Endothelial cell (in vitro differentiated cells): ENCODE data around the gene KLK13. TPM values are rescaled to one million over a fixed set of nuclear protein-coding genes. Genes with fewer than 3 reads are reported as not detected.

Source experiments
- DNase-seq: peaks from one replicate; pipeline ENCODE4 v3.0.0; 2021; ENCODE audit warnings: low spot score
- H3K27ac Mint-ChIP-seq: one replicate; pipeline ENCODE4 v1.8.0; 2021; ENCODE audit warnings: mixed read lengths, inconsistent platforms; ENCODE audit not compliant: unreplicated experiment
- H3K27me3 Mint-ChIP-seq: one replicate; pipeline ENCODE4 v1.8.0; 2021; ENCODE audit warnings: mild to moderate bottlenecking, moderate library complexity, mixed read lengths, inconsistent platforms; ENCODE audit not compliant: unreplicated experiment
- H3K36me3 Mint-ChIP-seq: one replicate; pipeline ENCODE4 v1.8.0; 2021; ENCODE audit warnings: mild to moderate bottlenecking, low read depth, mixed read lengths, inconsistent platforms; ENCODE audit not compliant: unreplicated experiment
- H3K4me1 Mint-ChIP-seq: one replicate; pipeline ENCODE4 v1.8.0; 2021; ENCODE audit warnings: mild to moderate bottlenecking, mixed read lengths, inconsistent platforms; ENCODE audit not compliant: unreplicated experiment
- H3K4me3 Mint-ChIP-seq: one replicate; pipeline ENCODE4 v1.8.0; 2021; ENCODE audit warnings: mild to moderate bottlenecking, mixed read lengths, inconsistent platforms; ENCODE audit not compliant: unreplicated experiment
- H3K9me3 Mint-ChIP-seq: one replicate; pipeline ENCODE4 v1.8.0; 2021; ENCODE audit warnings: mixed read lengths, inconsistent platforms; ENCODE audit not compliant: unreplicated experiment
- total RNA-seq: library from RNA; stranded (reverse); fragmentation: NEBNext Ultra II Directional; extraction: Animal tissue kit (Norgen Biotek cat#: 25700); gene quantifications from one replicate; pipeline ENCODE4 v1.2.1, GENCODE V29; 2021; ENCODE audit not compliant: unreplicated experiment
- TF ChIP-seq, protein P1 (sequence below): fragments of 200-600 bp; sonication (generic); IDR thresholded peaks from one replicate; pipeline ENCODE4 v1.5.0; 2021; ENCODE audit warnings: antibody characterized with exemption; ENCODE audit not compliant: unreplicated experiment

KLK13 gene
- total RNA-seq, 1 donor from 2014 or later = 0.67 TPM

DNA sequence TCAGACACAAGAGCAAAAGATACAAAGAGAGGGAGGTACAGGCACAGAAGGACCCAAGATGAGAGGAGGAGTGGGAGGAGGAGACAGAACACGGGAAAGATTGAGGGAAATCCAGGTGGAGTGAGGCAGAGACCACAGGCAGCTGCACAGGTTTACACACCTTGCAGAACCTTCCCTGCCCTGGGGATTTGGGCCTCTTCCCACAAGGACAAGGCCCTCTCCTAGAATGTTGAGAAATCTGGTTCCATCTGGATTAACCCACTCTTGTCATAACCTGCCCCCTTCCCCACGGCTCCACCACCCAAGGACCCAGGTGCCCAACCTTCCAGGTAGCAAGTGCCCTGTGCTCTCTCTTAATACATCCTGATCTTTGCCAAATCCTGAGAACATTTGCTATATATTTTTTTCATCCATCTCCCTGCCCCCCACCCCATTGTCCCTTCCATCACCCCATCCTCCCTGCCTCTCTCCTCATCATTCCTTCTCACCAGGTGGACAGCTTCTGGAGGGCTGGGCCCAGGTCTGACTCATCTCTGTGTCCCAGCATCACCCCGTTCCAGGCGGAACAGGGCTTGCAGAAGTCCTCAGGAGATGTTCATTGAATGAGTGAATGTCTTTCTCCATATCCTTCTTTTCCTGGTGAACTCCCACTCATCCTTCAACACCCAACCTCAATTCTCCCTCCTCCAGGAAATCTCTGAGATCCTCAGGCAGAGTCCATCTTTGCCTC is 54.7 kb downstream of the KLK13 start:
- Mint-ChIP-seq H3K9me3 (no peaks in the 10 kb centered on the region), H3K27me3 (peaks cover 4% of the 10 kb centered on the region), H3K4me1 (no peaks in the 10 kb centered on the region), H3K36me3 (peaks cover 6% of the 10 kb centered on the region), H3K27ac (no peak overlapping the region), H3K4me3 (no peak overlapping the region)
- DNase-seq = no peak
- TF ChIP-seq, protein P1, sequence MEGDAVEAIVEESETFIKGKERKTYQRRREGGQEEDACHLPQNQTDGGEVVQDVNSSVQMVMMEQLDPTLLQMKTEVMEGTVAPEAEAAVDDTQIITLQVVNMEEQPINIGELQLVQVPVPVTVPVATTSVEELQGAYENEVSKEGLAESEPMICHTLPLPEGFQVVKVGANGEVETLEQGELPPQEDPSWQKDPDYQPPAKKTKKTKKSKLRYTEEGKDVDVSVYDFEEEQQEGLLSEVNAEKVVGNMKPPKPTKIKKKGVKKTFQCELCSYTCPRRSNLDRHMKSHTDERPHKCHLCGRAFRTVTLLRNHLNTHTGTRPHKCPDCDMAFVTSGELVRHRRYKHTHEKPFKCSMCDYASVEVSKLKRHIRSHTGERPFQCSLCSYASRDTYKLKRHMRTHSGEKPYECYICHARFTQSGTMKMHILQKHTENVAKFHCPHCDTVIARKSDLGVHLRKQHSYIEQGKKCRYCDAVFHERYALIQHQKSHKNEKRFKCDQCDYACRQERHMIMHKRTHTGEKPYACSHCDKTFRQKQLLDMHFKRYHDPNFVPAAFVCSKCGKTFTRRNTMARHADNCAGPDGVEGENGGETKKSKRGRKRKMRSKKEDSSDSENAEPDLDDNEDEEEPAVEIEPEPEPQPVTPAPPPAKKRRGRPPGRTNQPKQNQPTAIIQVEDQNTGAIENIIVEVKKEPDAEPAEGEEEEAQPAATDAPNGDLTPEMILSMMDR = no peak

DNA sequence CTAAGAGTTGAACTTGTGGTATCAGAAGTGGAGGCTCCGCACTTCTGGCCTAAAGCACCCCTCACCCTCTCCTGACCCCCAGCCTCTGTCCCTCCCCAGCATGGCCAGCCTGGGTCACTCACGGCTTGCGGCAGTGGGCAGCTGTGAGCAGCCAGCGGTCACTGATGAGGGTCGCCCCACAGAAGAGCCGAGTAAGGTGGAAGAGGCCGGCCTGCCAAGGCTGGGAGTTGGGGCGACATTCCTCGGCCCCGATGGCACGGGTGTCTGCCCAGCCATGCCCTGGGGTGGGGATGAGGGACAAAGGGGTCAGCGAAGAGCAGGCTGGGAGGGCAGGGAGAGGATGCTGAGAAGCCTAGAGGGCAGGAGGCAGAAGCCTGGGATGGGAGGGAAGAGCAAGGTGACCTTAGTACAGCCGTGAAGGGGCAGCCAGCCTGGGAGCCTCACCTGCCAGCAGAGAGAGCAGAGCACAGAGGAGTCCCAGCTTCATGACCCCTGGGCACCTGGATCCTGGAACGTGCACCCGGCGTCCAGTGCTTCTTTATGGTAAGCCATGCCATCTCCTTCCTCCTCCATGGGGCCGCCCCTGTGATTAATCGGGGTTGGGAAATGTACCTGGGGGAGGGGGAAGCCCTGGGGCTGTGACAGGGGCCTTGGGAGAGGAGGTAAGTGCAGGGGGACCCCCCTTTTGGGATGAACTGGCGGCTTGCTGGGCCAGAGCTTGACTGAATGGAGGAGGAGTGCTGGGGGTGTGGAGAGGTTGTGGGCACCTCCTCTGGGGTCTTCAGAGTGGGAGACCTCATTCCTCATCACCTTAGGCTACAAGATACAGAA is 55.6 kb downstream of the KLK13 start:
- H3K36me3 Mint-ChIP-seq = peaks cover 6% of the 10 kb centered on the region
- no peak overlapping the region for H3K27ac Mint-ChIP-seq

DNA sequence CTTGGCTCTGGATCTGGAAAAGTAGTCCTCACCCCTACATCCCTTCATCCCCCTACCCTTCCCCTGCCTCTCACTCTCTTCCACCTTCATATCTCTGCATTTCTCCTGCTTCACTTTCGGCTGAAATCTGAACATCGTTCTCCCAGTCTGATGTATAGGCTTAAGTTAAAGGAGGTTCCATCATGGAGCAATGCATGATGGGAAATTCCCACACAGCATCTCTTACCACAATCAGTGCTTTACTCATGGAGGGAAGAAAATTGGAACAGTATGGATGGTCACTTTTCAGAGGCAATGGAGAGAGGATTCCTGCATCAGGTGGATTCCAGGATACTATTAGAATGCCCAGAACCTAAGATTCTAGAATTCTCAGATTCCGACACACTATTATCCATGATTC is 57.4 kb downstream of the KLK13 start:
- TF ChIP-seq, protein P1 = no peak
- no peak for DNase-seq
- Mint-ChIP-seq H3K27ac (no peak overlapping the region), H3K9me3 (no peaks in the 10 kb centered on the region), H3K36me3 (no peaks in the 10 kb centered on the region), H3K27me3 (peaks cover 4% of the 10 kb centered on the region), H3K4me1 (no peaks in the 10 kb centered on the region), H3K4me3 (no peak overlapping the region)

More for the DNA sequence above, 55.6 kb downstream of the KLK13 start:
- TF ChIP-seq, protein P1 = no peak
- peaks cover 2% of the 10 kb centered on the region for H3K27me3 Mint-ChIP-seq
- no peak overlapping the region for H3K4me3 Mint-ChIP-seq
- H3K4me1 Mint-ChIP-seq = no peaks in the 10 kb centered on the region
- no peaks in the 10 kb centered on the region for H3K9me3 Mint-ChIP-seq
- no peak for DNase-seq

DNA sequence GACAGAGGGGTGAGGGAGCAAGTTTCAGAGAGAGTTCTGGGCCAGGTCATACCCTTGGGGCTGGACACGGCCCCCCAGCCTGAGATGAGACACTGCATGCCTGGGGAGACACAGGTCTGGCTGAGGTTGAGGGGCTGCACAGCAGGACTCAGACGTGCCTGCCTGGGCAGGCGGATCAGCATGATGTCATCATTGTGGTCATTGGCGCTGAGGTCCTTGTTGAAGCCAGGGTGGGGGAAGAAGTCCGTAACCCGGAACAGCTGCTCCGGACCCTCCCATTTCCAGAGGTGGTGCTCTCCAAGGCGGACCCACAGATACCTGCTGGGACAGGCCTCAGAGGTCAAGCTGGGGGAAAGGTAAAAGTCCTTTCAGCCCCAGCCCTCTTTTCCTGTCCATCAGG is 58.5 kb downstream of the KLK13 start:
- DNase-seq = no peak
- Mint-ChIP-seq H3K4me1 (no peaks in the 10 kb centered on the region), H3K4me3 (no peak overlapping the region), H3K36me3 (no peaks in the 10 kb centered on the region), H3K27me3 (peaks cover 4% of the 10 kb centered on the region), H3K27ac (no peak overlapping the region), H3K9me3 (no peaks in the 10 kb centered on the region)
- TF ChIP-seq, protein P1 = no peak

Other genes starting within 250 kb of the KLK13 start
- 2.7 TPM for gene KLK1, start 241.3 kb downstream of the KLK13 start, total RNA-seq
- not detected for gene KLK15, start 231.5 kb downstream of the KLK13 start, total RNA-seq
- gene KLK3, start 210.2 kb downstream of the KLK13 start, total RNA-seq = not detected
- not detected for gene KLK2, start 191.7 kb downstream of the KLK13 start, total RNA-seq
- gene KLK4, start 153.7 kb downstream of the KLK13 start, total RNA-seq = not detected
- gene KLK5, start 112.1 kb downstream of the KLK13 start, total RNA-seq = not detected
- 0.67 TPM for gene KLK6, start 95.5 kb downstream of the KLK13 start, total RNA-seq
- not detected for gene KLK7, start 81.2 kb downstream of the KLK13 start, total RNA-seq
- not detected for gene KLK8, start 63.5 kb downstream of the KLK13 start, total RNA-seq
- 11.1 TPM for gene KLK10, start 45.4 kb downstream of the KLK13 start, total RNA-seq
- not detected for gene KLK11, start 38.5 kb downstream of the KLK13 start, total RNA-seq
- gene KLK12, start 30.1 kb downstream of the KLK13 start, total RNA-seq = not detected
- gene KLK14, start 17.8 kb upstream of the KLK13 start, total RNA-seq = not detected
- 5.4 TPM for gene CTU1, start 43.3 kb upstream of the KLK13 start, total RNA-seq
- 0.82 TPM for gene SIGLEC9, start 59.8 kb upstream of the KLK13 start, total RNA-seq
- not detected for gene SIGLEC7, start 77.2 kb upstream of the KLK13 start, total RNA-seq
- 21.7 TPM for gene CD33, start 160.0 kb upstream of the KLK13 start, total RNA-seq
- 2.8 TPM for gene SIGLECL1, start 186.0 kb upstream of the KLK13 start, total RNA-seq
- gene IGLON5, start 246.6 kb upstream of the KLK13 start, total RNA-seq = 114 TPM